Activated T-helper 1 cell treated with anti-CD3 and anti-CD28 coated beads, Interleukin-12 subunit alpha, Interleukin-12 subunit beta, Interleukin-2, Interleukin-4 antibody, amounts not matched to agents 30 ng/mL and 10 ng/mL and 1 ng/mL, durations not matched to agents 14 hours and 24 hours and 36 hours (primary cell): ENCODE results near the gene BCAS1. TPM values are rescaled to one million over a fixed set of nuclear protein-coding genes. Genes with fewer than 3 reads are reported as not detected.
A peak's percentile ranks its signal among the peaks of the same experiment; 100 is the strongest.

Experiments
- DNase-seq: peaks from one replicate; pipeline ENCODE4 v3.0.0; 2021; ENCODE audit warnings: low spot score
- H3K27ac Mint-ChIP-seq: one replicate; pipeline ENCODE4 v1.8.0; 2021; ENCODE audit warnings: mild to moderate bottlenecking, mixed read lengths
- H3K27me3 Mint-ChIP-seq: one replicate; pipeline ENCODE4 v1.8.0; 2022; ENCODE audit warnings: mild to moderate bottlenecking, moderate library complexity, mixed read lengths; ENCODE audit not compliant: insufficient read depth
- H3K36me3 Mint-ChIP-seq: one replicate; pipeline ENCODE4 v1.8.0; 2021; ENCODE audit warnings: low read depth, mixed read lengths
- H3K4me1 Mint-ChIP-seq: one replicate; pipeline ENCODE4 v1.8.0; 2021; ENCODE audit warnings: low read depth, mixed read lengths
- H3K4me3 Mint-ChIP-seq: one replicate; pipeline ENCODE4 v1.8.0; 2021; ENCODE audit warnings: mild to moderate bottlenecking, moderate library complexity, mixed read lengths
- H3K9me3 Mint-ChIP-seq: one replicate; pipeline ENCODE4 v1.8.0; 2021; ENCODE audit warnings: mixed read lengths
- intact Hi-C: fragments of 100-400 bp; cut with micrococcal nuclease; formaldehyde crosslinking; loops from one replicate; pipeline ENCODE4 v1.15.1; 2024
- total RNA-seq: library from RNA; stranded (reverse); gene quantifications from 2 replicates; pipeline ENCODE4 v1.2.3, GENCODE V29; 2022

BCAS1 gene
- total RNA-seq, 1 donor from 2014 or later: not detected

DNA sequence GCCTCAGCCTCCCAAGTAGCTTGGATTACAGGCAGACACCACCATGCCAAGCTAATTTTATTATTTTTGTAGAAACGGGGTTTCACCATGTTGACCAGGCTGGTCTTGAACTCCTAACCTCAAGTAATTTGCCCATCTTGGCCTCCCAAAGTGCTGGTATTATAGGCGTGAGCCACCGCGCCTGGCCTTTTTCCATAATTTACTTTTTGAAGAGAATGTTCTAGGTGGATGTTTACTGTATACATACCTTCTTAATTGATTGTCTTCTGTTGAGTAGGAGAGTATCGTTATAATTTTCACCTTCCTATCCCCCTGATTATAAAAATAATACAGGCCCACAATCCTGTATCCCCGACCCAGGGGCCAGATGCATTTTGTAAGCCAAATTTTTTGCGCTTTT, 174.4 kb downstream of the BCAS1 start:
- Mint-ChIP-seq H3K27me3 (no peaks in the 10 kb centered on the region), H3K4me3 (no peak overlapping the region), H3K9me3 (no peaks in the 10 kb centered on the region), H3K4me1 (peaks cover 65% of the 10 kb centered on the region), H3K27ac (no peak overlapping the region), H3K36me3 (peaks cover 1% of the 10 kb centered on the region)
- intact Hi-C loops: loop anchor here (10.0 kb wide), 1 partner anchor 821 kb away; no protein-coding TSS in a partner anchor
- DNase-seq: no peak

GRCh38 chr20:53895385-53895755, 175.0 kb downstream of the BCAS1 start:
- no peak for DNase-seq
- peaks cover 1% of the 10 kb centered on the region for H3K36me3 Mint-ChIP-seq
- intact Hi-C loops: loop anchor here (10.0 kb wide), 1 partner anchor 821 kb away; no protein-coding TSS in a partner anchor
- no peaks in the 10 kb centered on the region for H3K27me3 Mint-ChIP-seq
- H3K27ac Mint-ChIP-seq: no peak overlapping the region
- H3K9me3 Mint-ChIP-seq: no peaks in the 10 kb centered on the region
- H3K4me3 Mint-ChIP-seq: no peak overlapping the region
- H3K4me1 Mint-ChIP-seq: peaks cover 65% of the 10 kb centered on the region

GRCh38 chr20:53894707-53895384, 175.5 kb downstream of the BCAS1 start:
- DNase-seq: no peak
- Mint-ChIP-seq H3K4me1 (peaks cover 63% of the 10 kb centered on the region), H3K36me3 (peaks cover 1% of the 10 kb centered on the region), H3K27me3 (no peaks in the 10 kb centered on the region), H3K9me3 (no peaks in the 10 kb centered on the region), H3K4me3 (no peak overlapping the region), H3K27ac (peak overlapping the region; percentile 54)
- intact Hi-C loops: loop anchor here (5.0 to 10.0 kb wide), 2 partner anchors 253 to 820 kb away; no protein-coding TSS in a partner anchor

Other genes with a start within 250 kb of the BCAS1 start
- not detected in 2 replicates for gene CYP24A1, start 103.4 kb upstream of the BCAS1 start, total RNA-seq
- 72.6 and 75.8 TPM in 2 replicates for gene PFDN4, start 137.5 kb upstream of the BCAS1 start, total RNA-seq